IMR-90 (cell line): ENCODE measurements around the gene GPR39. TPM values are rescaled to one million over a fixed set of nuclear protein-coding genes. Genes with fewer than 3 reads are reported as not detected.
A peak's percentile ranks its signal among the peaks of the same experiment; 100 is the strongest.

Experiments used
- ATAC-seq: fragments of 200-7000 bp; cut with Tn5 transposase; 2 replicates; pipeline ENCODE4 v1.9.1; 2020; ENCODE audit warnings: low read depth, mild to moderate bottlenecking, moderate library complexity
- BruUV-seq: library from RNA; stranded (reverse); fragments of 400-500 nt; replicated peaks from 2 replicates; lab custom pipeline; 2021; lab: Mats Ljungman, UMichigan
- CTCF ChIA-PET: fragments of 300-600 bp; formaldehyde crosslinking; extraction: SDS; loops from one replicate; lab custom pipeline; 2021; ENCODE audit warnings: antibody characterized with exemption; lab: Yijun Ruan, JAX
- POLR2A ChIA-PET: fragments of 300-600 bp; sonication (Branson Sonifier 250); formaldehyde crosslinking; loops from one replicate; lab custom pipeline; 2022; ENCODE audit warnings: antibody characterized with exemption; ENCODE audit not compliant: unreplicated experiment; lab: Charles Lee
- DNase-seq: peaks from one replicate; pipeline ENCODE4 v3.0.0; 2013
- H2AFZ ChIP-seq: replicated peaks from 2 replicates; pipeline ENCODE3; 2013; ENCODE audit warnings: low read length, mild to moderate bottlenecking; ENCODE audit not compliant: poor library complexity
- H2AK5ac ChIP-seq: 2 replicates; pipeline ENCODE4 v1.6.1; 2013; ENCODE audit warnings: low read depth, low read length, inconsistent platforms
- H2AK9ac ChIP-seq: replicated peaks from 2 replicates; pipeline ENCODE3; 2013; ENCODE audit warnings: mild to moderate bottlenecking, low read depth, low read length, moderate library complexity; ENCODE audit not compliant: poor library complexity
- H2BK120ac ChIP-seq: 2 replicates; pipeline ENCODE4 v1.6.1; 2013; ENCODE audit warnings: low read depth, low read length, inconsistent platforms
- H2BK15ac ChIP-seq: 3 replicates; pipeline ENCODE4 v1.6.1; 2013; ENCODE audit warnings: low read depth, low read length, inconsistent platforms
- H2BK20ac ChIP-seq: 2 replicates; pipeline ENCODE4 v1.6.1; 2013; ENCODE audit warnings: low read depth, mild to moderate bottlenecking, inconsistent platforms, low read length, moderate library complexity
- H2BK5ac ChIP-seq: 2 replicates; pipeline ENCODE4 v1.6.1; 2013; ENCODE audit warnings: mild to moderate bottlenecking, low read depth, low read length, inconsistent platforms; ENCODE audit not compliant: poor library complexity, severe bottlenecking
- H3K14ac ChIP-seq: replicated peaks from 2 replicates; pipeline ENCODE4 v1.6.1; 2013; ENCODE audit warnings: low read depth, low read length, inconsistent platforms
- H3K18ac ChIP-seq: 2 replicates; pipeline ENCODE4 v1.6.1; 2013; ENCODE audit warnings: low read depth, low read length, control low read depth
- H3K23ac ChIP-seq: 2 replicates; pipeline ENCODE4 v1.6.1; 2013; ENCODE audit warnings: low read depth, low read length, inconsistent platforms
- H3K27ac ChIP-seq: 2 replicates; pipeline ENCODE4 v1.5.1; 2013; ENCODE audit warnings: mild to moderate bottlenecking, control low read depth, low read length; ENCODE audit not compliant: insufficient read depth
- H3K27me3 ChIP-seq: 2 replicates; pipeline ENCODE4 v1.6.1; 2013; ENCODE audit warnings: low read length; ENCODE audit not compliant: control insufficient read depth, insufficient read depth
- H3K36me3 ChIP-seq: 2 replicates; pipeline ENCODE4 v1.6.1; 2013; ENCODE audit warnings: low read length, mixed read lengths; ENCODE audit not compliant: control insufficient read depth, insufficient read depth
- H3K4ac ChIP-seq: 2 replicates; pipeline ENCODE4 v1.6.1; 2013; ENCODE audit warnings: low read depth, low read length, inconsistent platforms
- H3K4me1 ChIP-seq: 2 replicates; pipeline ENCODE4 v1.6.1; 2013; ENCODE audit warnings: low read length, mixed read lengths; ENCODE audit not compliant: control insufficient read depth, insufficient read depth
- H3K4me2 ChIP-seq: 2 replicates; pipeline ENCODE4 v1.6.1; 2013; ENCODE audit warnings: low read depth, mild to moderate bottlenecking, control low read depth, low read length, moderate library complexity
- H3K4me3 ChIP-seq: 2 replicates; pipeline ENCODE4 v1.5.1; 2013; ENCODE audit warnings: low read depth, mild to moderate bottlenecking, control low read depth, low read length, moderate library complexity; ENCODE audit not compliant: insufficient read depth
- H3K56ac ChIP-seq: 2 replicates; pipeline ENCODE4 v1.6.1; 2013; ENCODE audit warnings: low read length, inconsistent platforms; ENCODE audit not compliant: insufficient read depth; ENCODE audit errors: extremely low read depth
- H3K79me1 ChIP-seq, 2 experiments: 2 replicates each; pipeline ENCODE4 v1.6.1; 2013; ENCODE audit warnings: low read length in 2 of 2, inconsistent platforms in 1 of 2, low read depth in 1 of 2
- H3K9ac ChIP-seq: 2 replicates; pipeline ENCODE4 v1.6.1; 2013; ENCODE audit warnings: low read depth, low read length, control low read depth
- H3K9me1 ChIP-seq: 2 replicates; pipeline ENCODE4 v1.6.1; 2013; ENCODE audit warnings: low read length, inconsistent platforms; ENCODE audit not compliant: insufficient read depth
- H3K9me3 ChIP-seq: 2 replicates; pipeline ENCODE4 v1.6.1; 2013; ENCODE audit warnings: low read length; ENCODE audit not compliant: control insufficient read depth, insufficient read depth
- H4K20me1 ChIP-seq: 2 replicates; pipeline ENCODE4 v1.6.1; 2013; ENCODE audit warnings: low read length, inconsistent platforms; ENCODE audit not compliant: insufficient read depth
- H4K5ac ChIP-seq: 2 replicates; pipeline ENCODE4 v1.6.1; 2013; ENCODE audit warnings: mild to moderate bottlenecking, low read depth, low read length, control low read depth
- H4K8ac ChIP-seq, 2 experiments: 2 replicates each; pipeline ENCODE4 v1.6.1; 2013; ENCODE audit warnings: low read depth in 2 of 2, low read length in 2 of 2, control low read depth in 1 of 2, inconsistent platforms in 1 of 2
- H4K91ac ChIP-seq: 2 replicates; pipeline ENCODE4 v1.6.1; 2013; ENCODE audit warnings: low read depth, low read length, inconsistent platforms; ENCODE audit not compliant: insufficient read depth
- BHLHE40 ChIP-seq: fragments of 150-350 bp; IDR thresholded peaks from 2 replicates; pipeline ENCODE4 v1.6.1; 2016; ENCODE audit warnings: mild to moderate bottlenecking, low read depth, low read length
- CHD1 ChIP-seq: IDR thresholded peaks from 2 replicates; pipeline ENCODE4 v1.6.1; 2012; ENCODE audit warnings: low read depth, low read length, improper control_type of control experiment
- CTCF ChIP-seq: conservative IDR thresholded peaks from 2 replicates; pipeline ENCODE4 v1.5.1; 2012; ENCODE audit warnings: mild to moderate bottlenecking, low read depth, low read length, improper control_type of control experiment
- ELK1 ChIP-seq: fragments of 150-350 bp; IDR thresholded peaks from 2 replicates; pipeline ENCODE4 v1.6.1; 2016; ENCODE audit warnings: low read depth, mild to moderate bottlenecking, low read length, moderate library complexity, borderline replicate concordance
- FOS ChIP-seq: fragments of 150-350 bp; IDR thresholded peaks from 2 replicates; pipeline ENCODE4 v1.6.1; 2016; ENCODE audit warnings: low read depth, low read length
- MAFK ChIP-seq: IDR thresholded peaks from 2 replicates; pipeline ENCODE4 v1.6.1; 2012; ENCODE audit warnings: low read depth, low read length, improper control_type of control experiment
- MAZ ChIP-seq: IDR thresholded peaks from 2 replicates; pipeline ENCODE4 v1.6.1; 2012; ENCODE audit warnings: low read depth, mild to moderate bottlenecking, low read length, improper control_type of control experiment, moderate library complexity, borderline replicate concordance
- MXI1 ChIP-seq: IDR thresholded peaks from 2 replicates; pipeline ENCODE4 v1.6.1; 2012; ENCODE audit warnings: low read depth, mild to moderate bottlenecking, low read length, moderate library complexity, borderline replicate concordance
- NFE2L2 ChIP-seq: fragments of 150-350 bp; IDR thresholded peaks from 2 replicates; pipeline ENCODE4 v1.6.1; 2016; ENCODE audit warnings: low read depth, mild to moderate bottlenecking, low read length
- POLR2A ChIP-seq: IDR thresholded peaks from 2 replicates; pipeline ENCODE4 v1.6.1; 2012; ENCODE audit warnings: mild to moderate bottlenecking, low read depth, low read length
- RAD21 ChIP-seq: IDR thresholded peaks from 2 replicates; pipeline ENCODE4 v1.6.1; 2012; ENCODE audit warnings: low read length, improper control_type of control experiment
- RCOR1 ChIP-seq: IDR thresholded peaks from 2 replicates; pipeline ENCODE4 v1.6.1; 2012; ENCODE audit warnings: mild to moderate bottlenecking, low read length, improper control_type of control experiment; ENCODE audit not compliant: insufficient replicate concordance
- RFX5 ChIP-seq: IDR thresholded peaks from 2 replicates; pipeline ENCODE4 v1.8.0; 2012; ENCODE audit warnings: low read depth, mild to moderate bottlenecking, low read length, moderate library complexity
- SMC3 ChIP-seq: fragments of 150-350 bp; IDR thresholded peaks from 2 replicates; pipeline ENCODE4 v1.6.1; 2016; ENCODE audit warnings: low read depth, mild to moderate bottlenecking, antibody characterized with exemption, low read length, moderate library complexity
- USF2 ChIP-seq: fragments of 150-350 bp; IDR thresholded peaks from 2 replicates; pipeline ENCODE4 v1.6.1; 2017; ENCODE audit warnings: mild to moderate bottlenecking, antibody characterized with exemption, low read length, low read depth
- WGBS, 2 experiments: methylation state at CpG; one replicate each; pipeline versions ENCODE4 v1.1.5 to v1.1.7; 2013; ENCODE audit warnings: missing lambda C conversion rate in 2 of 2; ENCODE audit not compliant: insufficient read length in 1 of 2; ENCODE audit errors: extremely low coverage in 2 of 2; 5-methylcytosine and 5-hydroxymethylcytosine counted together
- dilution Hi-C: fragments of 300-500 bp; cut with HindIII; formaldehyde crosslinking; loops from one replicate; pipeline ENCODE4 v1.14.3; 2018; ENCODE audit warnings: low sequenced_read_pairs; ENCODE audit not compliant: unreplicated experiment
- in situ Hi-C: fragments of 300-500 bp; cut with MboI; formaldehyde crosslinking; loops from 3 replicates; pipeline ENCODE4 v1.14.3; 2019; ENCODE audit warnings: low sequenced_read_pairs, inconsistent platforms, mixed read lengths
- intact Hi-C: fragments of 100-400 bp; cut with micrococcal nuclease; formaldehyde crosslinking; loops from 2 replicates; pipeline ENCODE4 v1.10.0; 2022
- polyA plus RNA-seq, 3 experiments: library from polyadenylated mRNA; depleted of rRNA; stranded (reverse); fragments of >200 nt; gene quantifications; 2 replicates each; pipeline ENCODE4 v1.2.3, GENCODE V29; 2012; ENCODE audit warnings: low replicate concordance in 1 of 3
- total RNA-seq: library from RNA; depleted of rRNA; stranded (reverse); fragments of >200 nt; gene quantifications from 2 replicates; pipeline ENCODE4 v1.2.3, GENCODE V29; 2012

The GPR39 gene
- total and polyA plus RNA-seq, 2 of the 4 experiments (the other 2 are of a cell fraction), result 4.4 to 9.0 TPM

GRCh38 chr2:132438691-132439090 is 22.1 kb downstream of the GPR39 start:
- peak overlapping the region; percentile 87; the same call in 1 of the 2 replicates for H4K91ac ChIP-seq
- H3K9ac ChIP-seq, result no peak overlapping the region
- H3K4me3 ChIP-seq, result no peak overlapping the region
- ChIA-PET POLR2A (no interaction called here), CTCF (interaction anchor here (1.6 kb wide), 1 partner anchor 14 kb away, joined by 5 read pairs; no protein-coding TSS in a partner anchor)
- peak overlapping the region; percentile 17 for H2AFZ ChIP-seq
- dilution Hi-C loops (no loop called here), in situ Hi-C loops (no loop called here), intact Hi-C loops (loop anchor here (10.0 kb wide), 1 partner anchor 736 kb away; no protein-coding TSS in a partner anchor)
- H3K14ac ChIP-seq, result no peak overlapping the region
- H2BK5ac ChIP-seq, result peak overlapping the region; percentile 91
- peaks cover 4 to 9% of the 10 kb centered on the region in 2 experiments; a peak in 1 of 4 replicates for H3K79me1 ChIP-seq
- peak overlapping the region; percentile 37; the same call in 1 of the 2 replicates for H4K5ac ChIP-seq
- H3K9me1 ChIP-seq, result peaks cover 14% of the 10 kb centered on the region
- no TSS peak for BruUV-seq
- peak overlapping the region; percentile 26 for H2AK9ac ChIP-seq
- H2BK15ac ChIP-seq, result peak overlapping the region; percentile 91; the same call in 2 of the 3 replicates
- H3K9me3 ChIP-seq, result no peaks in the 10 kb centered on the region
- no CpG with 5 or more reads among the region's 4 CpGs for WGBS, 2 experiments
- H3K36me3 ChIP-seq, result no peaks in the 10 kb centered on the region
- H2AK5ac ChIP-seq, result peak overlapping the region; percentile 62; the same call in 1 of the 2 replicates
- H3K23ac ChIP-seq, result peak overlapping the region; percentile 26
- H2BK20ac ChIP-seq, result peak overlapping the region; percentile 79
- H3K27me3 ChIP-seq, result no peaks in the 10 kb centered on the region
- peak overlapping the region; percentile 15; the same call in 1 of the 2 replicates for H3K27ac ChIP-seq
- H3K18ac ChIP-seq, result peak overlapping the region; percentile 74; the same call in 1 of the 2 replicates
- H3K4me1 ChIP-seq, result peaks cover 11% of the 10 kb centered on the region; the same call in 1 of the 2 replicates
- H3K56ac ChIP-seq, result peak overlapping the region; percentile 72
- H4K8ac ChIP-seq, result peak overlapping the region; percentile 73 to 88
- H3K4me2 ChIP-seq, result peak overlapping the region; percentile 48; the same call in 1 of the 2 replicates
- ATAC-seq (peak; percentile 91), DNase-seq (peak; percentile 97)
- H3K4ac ChIP-seq, result peak overlapping the region; percentile 90
- no peaks in the 10 kb centered on the region for H4K20me1 ChIP-seq
- H2BK120ac ChIP-seq, result peak overlapping the region; percentile 88
- 0 out of 2 replicates have a peak, but pooled peaks have one; percentile 40 for TF ChIP-seq MXI1
- no peak for TF ChIP-seq RFX5
- TF ChIP-seq FOS, result peak; percentile 83
- TF ChIP-seq USF2, result no peak
- no peak for TF ChIP-seq MAFK
- no peak for TF ChIP-seq SMC3
- TF ChIP-seq RAD21, result no peak
- TF ChIP-seq POLR2A, result no peak
- TF ChIP-seq MAZ, result peak; percentile 32; the same call in 1 of the 2 replicates
- no peak for TF ChIP-seq CHD1
- TF ChIP-seq BHLHE40, result no peak
- TF ChIP-seq RCOR1, result peak; percentile 36
- no peak for TF ChIP-seq ELK1
- TF ChIP-seq CTCF, result no peak
- TF ChIP-seq NFE2L2, result no peak
